Measurements from ENCODE around the gene PIRT. TPM values are rescaled to one million over a fixed set of nuclear protein-coding genes. Genes with fewer than 3 reads are reported as not detected.

PIRT gene
- total RNA-seq, 1 experiment from 2014 or later, result not detected

DNA sequence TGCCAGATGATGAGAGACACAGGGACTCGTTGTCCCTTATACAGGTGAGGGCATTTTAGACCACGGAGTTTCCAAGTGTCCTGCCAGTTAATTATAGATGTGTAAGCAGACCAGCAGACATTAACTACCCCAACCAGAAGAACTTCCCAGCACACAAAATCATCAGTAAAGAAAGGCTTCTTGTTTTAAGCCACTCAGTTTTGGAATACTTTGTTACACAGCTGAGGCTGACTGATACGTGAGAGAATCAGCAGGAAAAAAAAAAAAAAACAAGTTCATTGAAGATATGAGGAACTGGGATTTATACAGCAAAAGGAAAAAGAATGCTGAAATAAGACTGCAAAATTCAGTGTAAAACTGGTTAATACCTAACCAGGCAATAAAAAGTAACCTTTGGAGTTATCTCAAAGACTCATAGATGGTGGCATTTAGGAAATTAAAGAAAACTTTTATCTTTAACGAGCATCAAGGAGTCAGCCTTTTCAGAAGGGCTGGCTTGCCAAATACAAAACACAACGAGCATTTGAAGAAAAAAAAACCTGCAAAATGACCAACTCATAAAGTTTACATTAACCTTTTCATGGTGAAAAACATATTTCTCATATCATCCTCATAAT is 62.0 kb downstream of the PIRT start:
- Histone ChIP-seq H3K4me3 (ENCODE audit: low read depth in 2 of 2, low read length in 2 of 2) (no peak overlapping the region), H3K27me3 (ENCODE audit: control insufficient read depth, insufficient read depth, low read length) (no peaks in the 10 kb centered on the region), H3K4me1 (ENCODE audit: control insufficient read depth, insufficient read depth, low read length) (no peaks in the 10 kb centered on the region), H3K9me3 (ENCODE audit: control insufficient read depth, insufficient read depth, low read depth, low read length) (no peaks in the 10 kb centered on the region), H3K36me3 (ENCODE audit: control insufficient read depth, insufficient read depth, low read length) (no peaks in the 10 kb centered on the region), H3K27ac (ENCODE audit: low read length) (no peak overlapping the region)
- CTCF ChIA-PET, result no interaction called here
- BruUV-seq (replicated peaks), result no TSS peak
- TF ChIP-seq SIN3A (IDR thresholded peaks at IDR 0.05; ENCODE audit: borderline replicate concordance, insufficient read depth, low read depth, low read length) (no peak), POLR2AphosphoS5 (IDR thresholded peaks at IDR 0.05; ENCODE audit: low read depth, low read length) (no peak), TCF7L2 (IDR thresholded peaks at IDR 0.05; ENCODE audit: low read depth, low read length) (no peak)
- TF ChIP-seq, protein P1, sequence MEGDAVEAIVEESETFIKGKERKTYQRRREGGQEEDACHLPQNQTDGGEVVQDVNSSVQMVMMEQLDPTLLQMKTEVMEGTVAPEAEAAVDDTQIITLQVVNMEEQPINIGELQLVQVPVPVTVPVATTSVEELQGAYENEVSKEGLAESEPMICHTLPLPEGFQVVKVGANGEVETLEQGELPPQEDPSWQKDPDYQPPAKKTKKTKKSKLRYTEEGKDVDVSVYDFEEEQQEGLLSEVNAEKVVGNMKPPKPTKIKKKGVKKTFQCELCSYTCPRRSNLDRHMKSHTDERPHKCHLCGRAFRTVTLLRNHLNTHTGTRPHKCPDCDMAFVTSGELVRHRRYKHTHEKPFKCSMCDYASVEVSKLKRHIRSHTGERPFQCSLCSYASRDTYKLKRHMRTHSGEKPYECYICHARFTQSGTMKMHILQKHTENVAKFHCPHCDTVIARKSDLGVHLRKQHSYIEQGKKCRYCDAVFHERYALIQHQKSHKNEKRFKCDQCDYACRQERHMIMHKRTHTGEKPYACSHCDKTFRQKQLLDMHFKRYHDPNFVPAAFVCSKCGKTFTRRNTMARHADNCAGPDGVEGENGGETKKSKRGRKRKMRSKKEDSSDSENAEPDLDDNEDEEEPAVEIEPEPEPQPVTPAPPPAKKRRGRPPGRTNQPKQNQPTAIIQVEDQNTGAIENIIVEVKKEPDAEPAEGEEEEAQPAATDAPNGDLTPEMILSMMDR (IDR thresholded peaks at IDR 0.05), result no peak
- TF ChIP-seq, protein P2, sequence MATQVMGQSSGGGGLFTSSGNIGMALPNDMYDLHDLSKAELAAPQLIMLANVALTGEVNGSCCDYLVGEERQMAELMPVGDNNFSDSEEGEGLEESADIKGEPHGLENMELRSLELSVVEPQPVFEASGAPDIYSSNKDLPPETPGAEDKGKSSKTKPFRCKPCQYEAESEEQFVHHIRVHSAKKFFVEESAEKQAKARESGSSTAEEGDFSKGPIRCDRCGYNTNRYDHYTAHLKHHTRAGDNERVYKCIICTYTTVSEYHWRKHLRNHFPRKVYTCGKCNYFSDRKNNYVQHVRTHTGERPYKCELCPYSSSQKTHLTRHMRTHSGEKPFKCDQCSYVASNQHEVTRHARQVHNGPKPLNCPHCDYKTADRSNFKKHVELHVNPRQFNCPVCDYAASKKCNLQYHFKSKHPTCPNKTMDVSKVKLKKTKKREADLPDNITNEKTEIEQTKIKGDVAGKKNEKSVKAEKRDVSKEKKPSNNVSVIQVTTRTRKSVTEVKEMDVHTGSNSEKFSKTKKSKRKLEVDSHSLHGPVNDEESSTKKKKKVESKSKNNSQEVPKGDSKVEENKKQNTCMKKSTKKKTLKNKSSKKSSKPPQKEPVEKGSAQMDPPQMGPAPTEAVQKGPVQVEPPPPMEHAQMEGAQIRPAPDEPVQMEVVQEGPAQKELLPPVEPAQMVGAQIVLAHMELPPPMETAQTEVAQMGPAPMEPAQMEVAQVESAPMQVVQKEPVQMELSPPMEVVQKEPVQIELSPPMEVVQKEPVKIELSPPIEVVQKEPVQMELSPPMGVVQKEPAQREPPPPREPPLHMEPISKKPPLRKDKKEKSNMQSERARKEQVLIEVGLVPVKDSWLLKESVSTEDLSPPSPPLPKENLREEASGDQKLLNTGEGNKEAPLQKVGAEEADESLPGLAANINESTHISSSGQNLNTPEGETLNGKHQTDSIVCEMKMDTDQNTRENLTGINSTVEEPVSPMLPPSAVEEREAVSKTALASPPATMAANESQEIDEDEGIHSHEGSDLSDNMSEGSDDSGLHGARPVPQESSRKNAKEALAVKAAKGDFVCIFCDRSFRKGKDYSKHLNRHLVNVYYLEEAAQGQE (IDR thresholded peaks at IDR 0.05; ENCODE audit: insufficient read depth in 1 of 2, low read depth in 2 of 2, low read length in 1 of 2), result no peak
- in situ Hi-C loops (cut with HindIII; ENCODE audit: low pct_unique_long_range_greater_than_20kb, low sequenced_read_pairs), result no loop called here
- intact Hi-C loops (cut with micrococcal nuclease; ENCODE audit: unreplicated experiment), result no loop called here
- POLR2A ChIA-PET, result no interaction called here
- no peak for ATAC-seq
- DNase-seq (ENCODE audit: low read depth, low spot score), result no peak

DNA sequence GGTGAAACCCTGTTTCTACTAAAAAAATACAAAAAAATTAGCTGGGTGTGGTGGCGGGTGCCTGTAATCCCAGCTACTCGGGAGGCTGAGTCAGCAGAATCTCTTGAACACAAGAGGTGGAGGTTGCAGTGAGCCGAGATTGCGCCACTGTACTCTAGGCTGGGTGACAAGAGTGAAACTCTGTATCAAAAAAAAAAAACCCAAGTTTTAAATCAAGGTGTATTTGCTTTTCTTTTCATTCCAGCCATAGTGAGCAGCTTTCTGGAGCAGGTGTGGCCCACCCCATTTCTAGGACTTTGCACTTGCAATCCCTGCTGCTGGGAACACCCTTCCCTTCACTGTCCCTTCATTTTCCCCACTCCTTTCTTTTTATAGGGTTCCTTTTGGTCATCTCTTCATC is 62.8 kb downstream of the PIRT start:
- ChIA-PET POLR2A (no interaction called here), CTCF (no interaction called here)
- no peaks in the 10 kb centered on the region for H3K4me1 ChIP-seq (ENCODE audit: control insufficient read depth, insufficient read depth, low read length)
- H3K4me3 ChIP-seq (ENCODE audit: low read depth in 2 of 2, low read length in 2 of 2), result no peak overlapping the region
- intact Hi-C loops (cut with micrococcal nuclease; ENCODE audit: unreplicated experiment) (no loop called here), in situ Hi-C loops (cut with HindIII; ENCODE audit: low pct_unique_long_range_greater_than_20kb, low sequenced_read_pairs) (no loop called here)
- no peak for DNase-seq (ENCODE audit: low read depth, low spot score)
- H3K36me3 ChIP-seq (ENCODE audit: control insufficient read depth, insufficient read depth, low read length), result no peaks in the 10 kb centered on the region
- BruUV-seq (replicated peaks), result no TSS peak
- ATAC-seq, result no peak
- H3K27ac ChIP-seq (ENCODE audit: low read length), result no peak overlapping the region
- TF ChIP-seq POLR2AphosphoS5 (IDR thresholded peaks at IDR 0.05; ENCODE audit: low read depth, low read length), result no peak
- no peak for TF ChIP-seq SIN3A (IDR thresholded peaks at IDR 0.05; ENCODE audit: borderline replicate concordance, insufficient read depth, low read depth, low read length)
- TF ChIP-seq, protein P2 (IDR thresholded peaks at IDR 0.05; ENCODE audit: insufficient read depth in 1 of 2, low read depth in 2 of 2, low read length in 1 of 2), result no peak
- TF ChIP-seq, protein P1 (IDR thresholded peaks at IDR 0.05), result no peak
- no peak for TF ChIP-seq TCF7L2 (IDR thresholded peaks at IDR 0.05; ENCODE audit: low read depth, low read length)
- no peaks in the 10 kb centered on the region for H3K9me3 ChIP-seq (ENCODE audit: control insufficient read depth, insufficient read depth, low read depth, low read length)
- H3K27me3 ChIP-seq (ENCODE audit: control insufficient read depth, insufficient read depth, low read length), result no peaks in the 10 kb centered on the region

Data from Panc1 (cell line).